ENCODE results near the gene CLN5.
"Not testable (repeated sequence)": the region's sequence is repeated elsewhere in the genome, so short reads cannot be mapped to it uniquely, and the experiment has no call there.

CLN5 gene

DNA sequence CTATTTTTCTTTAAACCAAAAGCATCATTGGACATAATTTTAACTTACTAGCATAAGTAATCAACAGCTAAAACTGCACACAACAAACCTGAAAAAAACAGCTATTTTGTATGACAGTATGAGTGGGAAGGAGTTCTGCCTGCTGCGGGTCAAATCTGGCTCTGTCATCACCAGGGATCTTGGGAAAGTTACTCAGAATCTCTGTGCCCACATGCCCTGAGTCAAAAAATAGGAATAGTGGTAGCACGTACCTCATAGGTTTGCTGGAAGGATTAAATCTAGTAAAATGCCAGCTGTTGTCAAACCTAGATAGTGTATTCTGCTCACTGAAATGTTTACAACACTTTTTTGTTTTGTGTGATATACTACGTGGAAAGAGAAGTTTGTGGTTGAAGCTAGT lies 1.1 kb downstream of the CLN5 start:
- no peak for DNase-seq (ENCODE audit: low read depth, low spot score)
- H3K36me3 ChIP-seq (ENCODE audit: insufficient read depth, insufficient read length, low read length), result peaks cover 7% of the 10 kb centered on the region
- peak overlapping the region; percentile 67 for H3K4me3 ChIP-seq (ENCODE audit: insufficient read length, low read depth)
- no peaks in the 10 kb centered on the region for H3K4me1 ChIP-seq (ENCODE audit: insufficient read depth, insufficient read length)
- TF ChIP-seq YY1 (IDR thresholded peaks at IDR 0.05; ENCODE audit: insufficient read depth, insufficient read length) (no peak), SUZ12 (IDR thresholded peaks at IDR 0.05; ENCODE audit: extremely low read depth, insufficient read depth, insufficient read length) (no peak), ZNF274 (IDR thresholded peaks at IDR 0.05; ENCODE audit: low read depth, low read length) (no peak)
- H3K27me3 ChIP-seq (ENCODE audit: insufficient read depth, insufficient read length), result peaks cover 11% of the 10 kb centered on the region
- peak overlapping the region; percentile 84 for H3K9ac ChIP-seq (ENCODE audit: insufficient read length, low read depth)
- no peaks in the 10 kb centered on the region for H3K9me3 ChIP-seq (ENCODE audit: insufficient read depth, low read length)

DNA sequence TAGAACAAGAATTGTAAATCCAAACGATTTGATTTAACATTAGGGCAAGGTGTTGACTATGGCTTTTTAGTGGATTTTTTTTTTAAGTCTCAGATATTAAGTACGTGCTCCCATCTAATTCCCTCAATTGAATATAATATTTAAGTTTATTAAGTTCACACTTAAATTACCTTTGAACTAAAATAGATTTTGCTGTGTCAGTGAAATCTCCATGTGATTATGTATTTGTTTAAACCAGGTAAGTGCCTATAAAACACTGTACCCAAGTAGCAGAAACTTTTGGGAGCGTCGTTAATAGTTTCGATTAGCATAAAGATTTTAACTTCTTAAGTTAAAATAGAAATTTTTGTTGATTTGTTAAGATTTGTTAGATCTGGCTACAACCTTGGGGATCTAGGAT lies 1.6 kb downstream of the CLN5 start:
- H3K9me3 ChIP-seq (ENCODE audit: insufficient read depth, low read length), result no peaks in the 10 kb centered on the region
- no peak overlapping the region for H3K9ac ChIP-seq (ENCODE audit: insufficient read length, low read depth)
- TF ChIP-seq YY1 (IDR thresholded peaks at IDR 0.05; ENCODE audit: insufficient read depth, insufficient read length) (no peak), ZNF274 (IDR thresholded peaks at IDR 0.05; ENCODE audit: low read depth, low read length) (no peak), SUZ12 (IDR thresholded peaks at IDR 0.05; ENCODE audit: extremely low read depth, insufficient read depth, insufficient read length) (no peak)
- no peaks in the 10 kb centered on the region for H3K4me1 ChIP-seq (ENCODE audit: insufficient read depth, insufficient read length)
- H3K36me3 ChIP-seq (ENCODE audit: insufficient read depth, insufficient read length, low read length), result peaks cover 7% of the 10 kb centered on the region
- H3K4me3 ChIP-seq (ENCODE audit: insufficient read length, low read depth), result no peak overlapping the region
- no peak for DNase-seq (ENCODE audit: low read depth, low spot score)
- peaks cover 11% of the 10 kb centered on the region for H3K27me3 ChIP-seq (ENCODE audit: insufficient read depth, insufficient read length)

DNA sequence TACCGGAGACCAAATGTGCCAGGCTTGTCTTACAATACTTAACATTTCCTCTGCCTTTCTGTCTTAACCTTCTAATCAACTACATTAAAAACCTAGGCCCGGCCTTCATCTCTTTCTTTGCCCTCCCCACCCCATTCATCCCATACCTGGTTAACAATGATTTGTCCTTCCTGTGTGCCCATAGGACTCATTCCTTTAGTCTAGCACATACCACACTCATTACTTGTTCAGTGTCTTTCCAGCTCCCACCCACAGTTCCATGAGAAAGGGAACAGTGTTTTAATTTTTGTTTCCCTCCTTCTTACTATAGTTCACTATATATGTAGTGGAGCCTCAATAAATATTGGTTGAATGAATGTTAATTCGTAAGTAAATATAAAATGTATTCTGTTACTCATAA lies 2.4 kb downstream of the CLN5 start:
- TF ChIP-seq ZNF274 (IDR thresholded peaks at IDR 0.05; ENCODE audit: low read depth, low read length) (no peak), SUZ12 (IDR thresholded peaks at IDR 0.05; ENCODE audit: extremely low read depth, insufficient read depth, insufficient read length) (no peak), YY1 (IDR thresholded peaks at IDR 0.05; ENCODE audit: insufficient read depth, insufficient read length) (no peak)
- no peaks in the 10 kb centered on the region for H3K4me1 ChIP-seq (ENCODE audit: insufficient read depth, insufficient read length)
- H3K27me3 ChIP-seq (ENCODE audit: insufficient read depth, insufficient read length), result peaks cover 11% of the 10 kb centered on the region
- no peak overlapping the region for H3K4me3 ChIP-seq (ENCODE audit: insufficient read length, low read depth)
- H3K36me3 ChIP-seq (ENCODE audit: insufficient read depth, insufficient read length, low read length), result peaks cover 9% of the 10 kb centered on the region
- H3K9me3 ChIP-seq (ENCODE audit: insufficient read depth, low read length), result no peaks in the 10 kb centered on the region
- no peak for DNase-seq (ENCODE audit: low read depth, low spot score)
- H3K9ac ChIP-seq (ENCODE audit: insufficient read length, low read depth), result no peak overlapping the region

DNA sequence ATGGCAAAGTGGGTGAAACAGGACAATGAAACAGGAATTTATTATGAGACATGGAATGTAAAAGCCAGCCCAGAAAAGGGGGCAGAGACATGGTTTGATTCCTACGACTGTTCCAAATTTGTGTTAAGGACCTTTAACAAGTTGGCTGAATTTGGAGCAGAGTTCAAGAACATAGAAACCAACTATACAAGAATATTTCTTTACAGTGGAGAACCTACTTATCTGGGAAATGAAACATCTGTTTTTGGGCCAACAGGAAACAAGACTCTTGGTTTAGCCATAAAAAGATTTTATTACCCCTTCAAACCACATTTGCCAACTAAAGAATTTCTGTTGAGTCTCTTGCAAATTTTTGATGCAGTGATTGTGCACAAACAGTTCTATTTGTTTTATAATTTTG lies 8.6 kb downstream of the CLN5 start:
- H3K4me3 ChIP-seq (ENCODE audit: insufficient read length, low read depth), result no peak overlapping the region
- no peak for DNase-seq (ENCODE audit: low read depth, low spot score)
- no peaks in the 10 kb centered on the region for H3K4me1 ChIP-seq (ENCODE audit: insufficient read depth, insufficient read length)
- TF ChIP-seq YY1 (IDR thresholded peaks at IDR 0.05; ENCODE audit: insufficient read depth, insufficient read length) (no peak), SUZ12 (IDR thresholded peaks at IDR 0.05; ENCODE audit: extremely low read depth, insufficient read depth, insufficient read length) (no peak), ZNF274 (IDR thresholded peaks at IDR 0.05; ENCODE audit: low read depth, low read length) (no peak)
- H3K9ac ChIP-seq (ENCODE audit: insufficient read length, low read depth), result no peak overlapping the region
- no peaks in the 10 kb centered on the region for H3K9me3 ChIP-seq (ENCODE audit: insufficient read depth, low read length)
- no peaks in the 10 kb centered on the region for H3K27me3 ChIP-seq (ENCODE audit: insufficient read depth, insufficient read length)
- H3K36me3 ChIP-seq (ENCODE audit: insufficient read depth, insufficient read length, low read length), result peaks cover 22% of the 10 kb centered on the region

DNA sequence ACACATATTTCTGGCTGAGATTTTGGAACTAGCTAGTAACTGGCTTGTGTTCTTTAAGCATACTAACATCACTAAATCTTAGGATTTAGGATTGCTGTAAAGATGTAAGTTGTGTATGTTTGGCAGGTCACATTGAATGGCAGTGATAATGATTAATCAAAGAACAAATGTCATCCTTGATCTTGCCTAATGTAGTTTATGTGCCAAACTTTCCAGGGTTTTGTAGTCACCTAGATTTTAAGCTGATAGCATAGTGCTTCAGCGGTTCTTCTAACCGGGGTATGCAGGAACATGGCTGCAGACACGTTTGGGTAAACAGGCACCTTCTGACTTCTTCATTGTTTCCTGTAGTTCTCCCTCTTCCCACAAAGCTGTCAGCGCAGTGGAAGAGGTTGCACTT lies 9.7 kb downstream of the CLN5 start:
- H3K9me3 ChIP-seq (ENCODE audit: insufficient read depth, low read length), result no peaks in the 10 kb centered on the region
- no peak overlapping the region for H3K9ac ChIP-seq (ENCODE audit: insufficient read length, low read depth)
- no peak for DNase-seq (ENCODE audit: low read depth, low spot score)
- H3K4me1 ChIP-seq (ENCODE audit: insufficient read depth, insufficient read length), result no peaks in the 10 kb centered on the region
- TF ChIP-seq SUZ12 (IDR thresholded peaks at IDR 0.05; ENCODE audit: extremely low read depth, insufficient read depth, insufficient read length) (no peak), ZNF274 (IDR thresholded peaks at IDR 0.05; ENCODE audit: low read depth, low read length) (no peak), YY1 (IDR thresholded peaks at IDR 0.05; ENCODE audit: insufficient read depth, insufficient read length) (no peak)
- H3K27me3 ChIP-seq (ENCODE audit: insufficient read depth, insufficient read length), result no peaks in the 10 kb centered on the region
- H3K36me3 ChIP-seq (ENCODE audit: insufficient read depth, insufficient read length, low read length), result peaks cover 18% of the 10 kb centered on the region
- H3K4me3 ChIP-seq (ENCODE audit: insufficient read length, low read depth), result no peak overlapping the region

DNA sequence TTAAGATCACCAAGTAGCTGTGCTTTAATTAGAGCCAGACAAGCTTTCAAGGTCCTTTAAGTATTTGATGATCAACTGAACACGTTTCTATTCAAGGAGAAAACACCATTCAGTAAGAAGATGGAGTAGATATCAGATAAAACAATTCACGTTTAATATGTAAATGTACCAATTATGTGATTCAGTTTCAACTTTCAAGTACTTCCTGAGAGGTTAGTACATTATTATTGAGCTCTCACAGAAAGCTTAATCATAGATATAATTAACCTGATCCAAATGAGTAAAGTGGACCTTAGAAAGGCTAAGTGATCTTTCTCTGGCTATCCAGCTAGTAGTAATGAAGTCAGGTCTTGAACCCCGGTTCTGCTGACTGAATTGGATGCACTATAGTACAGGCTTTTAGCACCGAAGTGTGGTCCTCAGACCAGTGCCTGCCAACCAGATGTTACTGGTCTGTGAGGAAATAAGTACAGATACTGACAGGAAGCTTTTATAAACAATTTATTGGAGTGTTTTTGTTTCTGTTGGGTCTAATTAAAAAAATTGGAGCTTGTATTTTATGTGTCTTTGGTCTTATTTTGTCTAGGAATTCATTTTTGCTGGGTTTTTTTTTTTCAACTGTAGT lies 10.2 kb downstream of the CLN5 start:
- no peaks in the 10 kb centered on the region for H3K9me3 ChIP-seq (ENCODE audit: insufficient read depth, low read length)
- H3K36me3 ChIP-seq (ENCODE audit: insufficient read depth, insufficient read length, low read length), result peaks cover 22% of the 10 kb centered on the region

DNA sequence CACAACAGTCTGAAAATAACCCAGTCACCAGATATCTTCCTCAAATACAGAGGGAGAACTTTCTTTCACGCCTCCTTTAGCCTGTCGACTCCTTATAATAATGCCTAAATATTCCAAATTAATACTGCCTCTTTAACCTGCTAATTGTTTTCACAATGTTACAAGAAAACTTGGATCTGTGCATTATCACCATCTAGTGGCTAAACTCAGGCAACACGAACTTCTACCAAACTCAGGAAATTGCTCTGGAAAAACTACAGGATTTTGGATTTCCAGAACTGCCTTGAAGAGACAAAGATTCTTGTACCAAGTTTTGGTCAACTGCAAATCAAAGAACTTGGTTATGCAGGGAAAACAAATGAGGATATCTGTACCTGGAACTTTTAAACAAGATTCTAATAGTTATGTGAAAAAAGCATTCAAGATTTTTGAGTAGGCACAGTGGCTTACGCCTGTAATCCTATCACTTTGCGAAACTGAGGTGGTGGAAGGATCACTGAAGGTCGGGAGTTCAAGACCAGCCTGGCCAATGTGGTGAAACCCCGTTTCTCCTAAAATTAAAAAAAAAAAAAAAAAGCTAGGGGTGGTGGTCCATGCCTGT lies 10.8 kb downstream of the CLN5 start:
- peaks cover 28% of the 10 kb centered on the region for H3K36me3 ChIP-seq (ENCODE audit: insufficient read depth, insufficient read length, low read length)
- no peaks in the 10 kb centered on the region for H3K9me3 ChIP-seq (ENCODE audit: insufficient read depth, low read length)
- no peak overlapping the region for H3K9ac ChIP-seq (ENCODE audit: insufficient read length, low read depth)
- TF ChIP-seq ZNF274 (IDR thresholded peaks at IDR 0.05; ENCODE audit: low read depth, low read length), result no peak
- TF ChIP-seq YY1 (IDR thresholded peaks at IDR 0.05; ENCODE audit: insufficient read depth, insufficient read length), result no peak
- TF ChIP-seq SUZ12 (IDR thresholded peaks at IDR 0.05; ENCODE audit: extremely low read depth, insufficient read depth, insufficient read length), result no peak
- no peak overlapping the region for H3K4me3 ChIP-seq (ENCODE audit: insufficient read length, low read depth)
- no peak for DNase-seq (ENCODE audit: low read depth, low spot score)
- no peaks in the 10 kb centered on the region for H3K4me1 ChIP-seq (ENCODE audit: insufficient read depth, insufficient read length)
- H3K27me3 ChIP-seq (ENCODE audit: insufficient read depth, insufficient read length), result no peaks in the 10 kb centered on the region

More for the DNA sequence above, 10.2 kb downstream of the CLN5 start:
- DNase-seq (ENCODE audit: low read depth, low spot score), result no peak
- H3K27me3 ChIP-seq (ENCODE audit: insufficient read depth, insufficient read length), result no peaks in the 10 kb centered on the region
- TF ChIP-seq SUZ12 (IDR thresholded peaks at IDR 0.05; ENCODE audit: extremely low read depth, insufficient read depth, insufficient read length) (no peak), YY1 (IDR thresholded peaks at IDR 0.05; ENCODE audit: insufficient read depth, insufficient read length) (no peak), ZNF274 (IDR thresholded peaks at IDR 0.05; ENCODE audit: low read depth, low read length) (no peak)
- no peak overlapping the region for H3K4me3 ChIP-seq (ENCODE audit: insufficient read length, low read depth)
- H3K9ac ChIP-seq (ENCODE audit: insufficient read length, low read depth), result no peak overlapping the region
- no peaks in the 10 kb centered on the region for H3K4me1 ChIP-seq (ENCODE audit: insufficient read depth, insufficient read length)

DNA sequence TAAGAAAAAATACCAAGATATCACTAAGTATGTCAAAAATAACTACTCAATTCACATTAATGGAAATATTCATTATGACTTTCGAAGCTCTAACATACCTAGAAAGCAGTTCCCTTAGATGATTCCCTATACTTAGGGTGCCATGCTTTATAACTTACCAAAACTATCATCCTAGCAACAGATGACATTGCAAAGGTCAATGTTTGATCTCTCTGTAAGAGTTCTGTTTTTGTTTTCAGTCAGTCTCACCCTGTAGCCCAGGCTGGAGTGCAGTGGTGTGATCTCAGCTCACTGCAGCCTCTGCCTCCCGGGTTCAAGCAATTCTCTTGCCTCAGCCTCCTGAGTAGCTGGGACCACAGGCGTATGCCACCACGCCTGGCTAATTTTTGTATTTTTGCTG lies 16.5 kb downstream of the CLN5 start:
- H3K36me3 ChIP-seq (ENCODE audit: insufficient read depth, insufficient read length, low read length), result peaks cover 42% of the 10 kb centered on the region
- not testable (repeated sequence) for H3K4me3 ChIP-seq (ENCODE audit: insufficient read length, low read depth); DNase-seq (ENCODE audit: low read depth, low spot score); H3K27me3 ChIP-seq (ENCODE audit: insufficient read depth, insufficient read length); H3K9me3 ChIP-seq (ENCODE audit: insufficient read depth, low read length); H3K4me1 ChIP-seq (ENCODE audit: insufficient read depth, insufficient read length); H3K9ac ChIP-seq (ENCODE audit: insufficient read length, low read depth)

Measured in NT2/D1 (cell line).